Measurements from ENCODE around the gene THPO.

THPO gene

GRCh38 chr3:184377882-184378445 is at the start of gene THPO:
TSS of gene THPO (minus strand) at chr3:184378207. CDS start at chr3:184376259, 1,948 bp downstream.
- in situ Hi-C loops (cut with MboI; ENCODE audit: low sequenced_read_pairs), result no loop called here

GRCh38 chr3:184426691-184427141 is 48.7 kb upstream of the THPO start:
- in situ Hi-C loops (cut with MboI; ENCODE audit: low sequenced_read_pairs), result no loop called here

GRCh38 chr3:184423561-184423960 is 45.6 kb upstream of the THPO start:
- in situ Hi-C loops (cut with MboI; ENCODE audit: low sequenced_read_pairs), result no loop called here

GRCh38 chr3:184419171-184419570 is 41.2 kb upstream of the THPO start:
- in situ Hi-C loops (cut with MboI; ENCODE audit: low sequenced_read_pairs), result no loop called here

- in situ Hi-C loops (cut with MboI; ENCODE audit: low sequenced_read_pairs), result no loop called here
Observed at GRCh38 chr3:184417619-184418327, 39.8 kb upstream of the THPO start.

- in situ Hi-C loops (cut with MboI; ENCODE audit: low sequenced_read_pairs), result no loop called here
Observed at GRCh38 chr3:184415203-184415490, 37.1 kb upstream of the THPO start.

GRCh38 chr3:184414418-184415202 is 36.6 kb upstream of the THPO start:
- in situ Hi-C loops (cut with MboI; ENCODE audit: low sequenced_read_pairs), result no loop called here

- in situ Hi-C loops (cut with MboI; ENCODE audit: low sequenced_read_pairs), result no loop called here
Observed at GRCh38 chr3:184409946-184410500, 32.0 kb upstream of the THPO start.

GRCh38 chr3:184409331-184409926 is 31.4 kb upstream of the THPO start:
- in situ Hi-C loops (cut with MboI; ENCODE audit: low sequenced_read_pairs), result no loop called here

- in situ Hi-C loops (cut with MboI; ENCODE audit: low sequenced_read_pairs), result no loop called here
Observed at GRCh38 chr3:184405075-184406030, 27.3 kb upstream of the THPO start.

- in situ Hi-C loops (cut with MboI; ENCODE audit: low sequenced_read_pairs), result no loop called here
Observed at GRCh38 chr3:184399410-184399809, 21.4 kb upstream of the THPO start.

- in situ Hi-C loops (cut with MboI; ENCODE audit: low sequenced_read_pairs), result no loop called here
Observed at GRCh38 chr3:184395320-184395660, 17.3 kb upstream of the THPO start.

GRCh38 chr3:184391266-184391665 is 13.3 kb upstream of the THPO start:
- in situ Hi-C loops (cut with MboI; ENCODE audit: low sequenced_read_pairs), result no loop called here

- in situ Hi-C loops (cut with MboI; ENCODE audit: low sequenced_read_pairs), result no loop called here
Observed at GRCh38 chr3:184389935-184390528, 12.0 kb upstream of the THPO start.

- in situ Hi-C loops (cut with MboI; ENCODE audit: low sequenced_read_pairs), result no loop called here
Observed at GRCh38 chr3:184389384-184389783, 11.4 kb upstream of the THPO start.

GRCh38 chr3:184388936-184389230 is 10.9 kb upstream of the THPO start:
- in situ Hi-C loops (cut with MboI; ENCODE audit: low sequenced_read_pairs), result no loop called here

GRCh38 chr3:184388164-184388935 is 10.3 kb upstream of the THPO start:
- in situ Hi-C loops (cut with MboI; ENCODE audit: low sequenced_read_pairs), result no loop called here

- in situ Hi-C loops (cut with MboI; ENCODE audit: low sequenced_read_pairs), result no loop called here
Observed at GRCh38 chr3:184387174-184387714, 9.2 kb upstream of the THPO start.

All from hTERT RPE-1 (cell line).